Measurements from ENCODE around the gene RAB41.

Gene RAB41

GRCh38 chrX:70331161-70331560 lies 49.2 kb downstream of the RAB41 start:
- H3K4me1 Mint-ChIP-seq, result peaks cover 9% of the 10 kb centered on the region
- no peaks in the 10 kb centered on the region for H3K9me3 Mint-ChIP-seq
- H3K36me3 Mint-ChIP-seq (ENCODE audit: low read depth), result peaks cover 3% of the 10 kb centered on the region
- no peak overlapping the region for H3K27ac Mint-ChIP-seq
- H3K4me3 Mint-ChIP-seq, result no peak overlapping the region
- TF ChIP-seq CTCF (IDR thresholded peaks at IDR 0.05; ENCODE audit: unreplicated experiment in 3 of 3), result no peak
- H3K27me3 Mint-ChIP-seq (ENCODE audit: low read depth), result no peaks in the 10 kb centered on the region

GRCh38 chrX:70332600-70332999 lies 50.6 kb downstream of the RAB41 start:
- peaks cover 9% of the 10 kb centered on the region for H3K36me3 Mint-ChIP-seq (ENCODE audit: low read depth)
- no peaks in the 10 kb centered on the region for H3K4me1 Mint-ChIP-seq
- no peaks in the 10 kb centered on the region for H3K9me3 Mint-ChIP-seq
- no peak for TF ChIP-seq CTCF (IDR thresholded peaks at IDR 0.05; ENCODE audit: unreplicated experiment in 3 of 3)
- no peak overlapping the region for H3K27ac Mint-ChIP-seq
- no peaks in the 10 kb centered on the region for H3K27me3 Mint-ChIP-seq (ENCODE audit: low read depth)
- H3K4me3 Mint-ChIP-seq, result no peak overlapping the region
